NCI-H1436 (cell line): ENCODE data around the gene ENDOD1.

Source experiments
- DNase-seq: peaks from one replicate; lab custom pipeline; 2025; lab: John Stamatoyannopoulos, UW

Gene ENDOD1

DNA sequence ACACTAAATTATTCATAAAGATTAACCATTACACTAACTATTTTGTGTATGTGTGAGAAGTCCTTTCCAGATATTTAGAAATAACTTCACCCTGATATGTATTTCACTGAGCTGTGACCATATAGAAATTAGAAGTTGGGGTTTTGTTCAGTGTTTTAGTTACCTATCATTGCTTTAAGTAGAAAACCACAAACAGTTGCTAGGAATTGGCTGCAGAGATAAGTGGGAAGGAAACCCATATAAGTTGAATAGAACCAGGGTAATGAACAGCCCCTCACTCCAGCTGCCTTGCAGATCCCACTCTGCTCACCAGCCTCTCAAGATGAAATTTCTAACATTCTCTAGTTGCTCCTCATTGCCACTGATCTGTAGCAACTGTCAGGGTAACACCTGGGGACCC is 12.7 kb upstream of the ENDOD1 start:
- no peak for DNase-seq

DNA sequence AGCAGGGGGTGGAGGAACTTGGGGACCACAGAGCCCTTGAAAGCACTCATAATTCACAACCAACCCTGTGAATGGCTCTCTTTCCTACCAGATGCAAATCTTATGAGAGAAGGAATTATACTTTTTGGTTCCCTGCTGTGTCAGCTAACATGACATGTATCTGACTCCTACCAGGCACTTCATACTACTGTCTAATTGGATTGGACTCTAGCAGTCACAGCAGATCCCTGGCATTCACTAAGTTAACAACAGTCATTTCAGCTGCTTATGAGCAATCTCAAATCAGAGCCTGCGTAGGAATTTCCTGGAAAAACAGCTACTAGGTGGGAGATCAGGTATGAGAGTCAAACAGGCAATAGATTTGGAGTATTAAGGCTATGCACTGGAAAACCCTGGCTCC is 11.1 kb upstream of the ENDOD1 start:
- DNase-seq, result no peak

DNA sequence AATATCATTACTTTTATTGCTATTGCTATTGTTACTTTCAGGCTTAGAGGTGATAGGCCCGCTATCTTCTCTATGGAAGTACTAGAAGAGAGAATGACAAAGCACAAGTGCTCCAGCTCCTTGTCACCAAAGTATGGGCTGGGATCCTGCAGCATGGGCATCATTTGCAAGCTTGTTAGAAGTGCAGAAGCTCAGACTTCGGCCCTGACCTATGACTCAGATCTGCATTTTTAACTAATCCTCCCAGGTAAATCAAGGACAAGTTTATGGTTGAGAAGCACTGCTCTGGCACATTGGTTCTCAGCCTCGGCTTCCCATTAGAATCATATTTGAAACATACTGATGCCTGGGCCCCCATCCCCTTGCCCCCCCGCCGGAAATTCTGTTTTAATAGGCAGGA is 8.6 kb upstream of the ENDOD1 start:
- no peak for DNase-seq

DNA sequence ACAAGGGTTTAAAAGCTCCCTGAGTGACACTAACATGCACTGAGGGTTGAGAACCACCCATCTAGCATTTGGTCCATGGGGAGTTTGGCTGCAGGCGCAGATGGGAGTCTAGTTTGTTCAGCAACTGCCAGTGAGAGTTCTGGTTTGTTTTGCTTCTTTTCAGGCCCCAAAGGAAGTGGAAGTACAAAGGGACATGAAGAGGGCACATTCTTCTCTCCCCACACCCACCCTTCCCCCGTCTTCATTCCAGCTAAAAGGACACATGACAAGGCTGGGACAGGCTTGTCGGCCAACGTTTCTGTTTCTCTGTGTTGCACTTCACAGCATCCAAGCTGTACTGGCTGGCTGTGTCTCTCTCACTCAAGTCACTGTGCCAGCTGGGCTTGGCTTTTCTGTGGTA is 8.2 kb upstream of the ENDOD1 start:
- DNase-seq, result no peak

DNA sequence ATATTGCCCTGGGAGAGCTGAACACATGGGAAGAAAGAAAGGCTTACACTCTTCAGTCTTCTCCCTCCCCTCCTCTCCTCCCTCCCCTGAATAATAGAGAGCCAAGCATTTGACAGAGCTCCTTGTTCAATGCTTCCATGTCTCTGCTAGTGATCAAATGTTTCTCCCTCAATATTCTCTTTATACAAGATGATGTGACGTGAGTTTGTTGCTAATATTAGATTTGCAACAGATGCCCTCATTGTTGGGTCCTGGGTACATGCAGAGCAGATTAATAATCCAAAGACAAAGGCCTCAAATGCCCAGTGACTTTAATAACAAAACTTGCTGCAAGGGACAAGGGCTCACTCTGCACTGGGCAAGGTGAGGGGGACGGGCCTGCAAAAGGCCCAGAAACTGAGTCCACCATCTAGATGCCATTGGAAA is 7.1 kb upstream of the ENDOD1 start:
- DNase-seq, result no peak

DNA sequence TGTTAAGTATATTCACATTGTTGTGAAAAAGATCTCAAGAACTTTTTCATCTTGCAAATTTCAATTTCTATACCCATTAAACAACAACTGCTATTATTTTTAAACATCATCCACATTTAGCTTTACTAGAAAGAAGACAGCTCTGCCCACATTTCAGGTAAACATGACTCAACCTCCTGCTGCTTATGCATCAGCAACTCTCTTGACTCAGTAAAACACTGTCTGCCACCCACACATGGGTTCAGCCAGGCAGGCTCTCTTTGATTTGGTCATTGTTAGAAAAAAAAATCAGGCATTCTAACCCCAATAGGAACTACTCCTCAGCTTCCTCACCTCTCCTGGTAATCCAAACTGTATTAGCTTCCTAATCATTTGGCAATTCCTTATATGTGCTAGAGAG is 5.1 kb upstream of the ENDOD1 start:
- DNase-seq, result no peak

DNA sequence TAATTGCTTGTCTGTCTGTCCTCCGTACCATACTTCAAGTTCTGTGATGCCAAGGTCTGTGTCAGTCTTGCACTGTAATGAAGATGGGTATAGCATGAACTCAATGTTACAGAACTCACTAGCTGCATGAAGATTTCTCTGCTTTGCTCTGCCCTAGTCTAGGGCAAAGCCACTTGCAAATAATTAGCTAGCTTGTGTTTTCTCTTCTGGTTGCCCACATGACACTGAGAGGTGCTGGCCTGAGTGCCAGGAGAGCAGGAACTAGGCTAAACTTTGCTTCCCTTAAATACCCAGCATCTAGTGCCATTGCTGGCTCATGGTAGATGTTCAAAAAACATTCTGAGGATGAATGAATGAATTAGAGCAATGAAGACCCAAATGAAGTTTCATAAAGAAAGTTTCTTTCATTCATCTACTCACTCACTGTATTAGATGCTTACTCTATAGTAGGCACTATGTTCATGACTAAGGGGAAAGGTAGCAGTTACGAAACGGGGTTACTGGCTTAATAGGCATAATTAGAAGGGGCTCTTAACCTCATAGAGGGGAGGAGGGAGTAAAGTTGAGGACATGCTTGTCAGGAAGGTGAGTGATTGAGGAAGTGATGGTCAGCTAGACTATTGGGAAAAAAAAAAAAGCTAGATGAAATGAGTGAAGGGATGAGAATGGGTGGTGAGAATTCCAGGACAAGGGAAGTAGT is 4.4 kb upstream of the ENDOD1 start:
- no peak for DNase-seq

DNA sequence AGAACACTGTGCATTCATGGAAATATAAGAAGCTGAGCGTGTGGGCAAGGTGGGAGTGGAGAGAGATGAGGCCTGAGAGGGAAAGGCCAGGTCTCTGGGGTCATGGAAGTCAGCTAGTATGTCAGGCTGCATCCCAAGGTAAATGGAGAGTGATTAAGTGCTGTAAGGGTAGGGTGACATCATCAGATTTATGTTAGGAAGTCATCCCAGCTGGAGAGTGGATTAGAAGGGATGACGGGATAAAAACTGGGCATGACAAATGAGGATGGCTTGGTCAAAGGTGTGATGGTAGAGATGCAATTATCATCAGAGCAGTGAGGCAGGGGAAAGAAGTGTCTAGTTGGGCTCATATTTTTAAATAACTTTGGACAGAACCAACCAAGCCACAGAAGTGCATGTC is 3.5 kb upstream of the ENDOD1 start:
- no peak for DNase-seq

DNA sequence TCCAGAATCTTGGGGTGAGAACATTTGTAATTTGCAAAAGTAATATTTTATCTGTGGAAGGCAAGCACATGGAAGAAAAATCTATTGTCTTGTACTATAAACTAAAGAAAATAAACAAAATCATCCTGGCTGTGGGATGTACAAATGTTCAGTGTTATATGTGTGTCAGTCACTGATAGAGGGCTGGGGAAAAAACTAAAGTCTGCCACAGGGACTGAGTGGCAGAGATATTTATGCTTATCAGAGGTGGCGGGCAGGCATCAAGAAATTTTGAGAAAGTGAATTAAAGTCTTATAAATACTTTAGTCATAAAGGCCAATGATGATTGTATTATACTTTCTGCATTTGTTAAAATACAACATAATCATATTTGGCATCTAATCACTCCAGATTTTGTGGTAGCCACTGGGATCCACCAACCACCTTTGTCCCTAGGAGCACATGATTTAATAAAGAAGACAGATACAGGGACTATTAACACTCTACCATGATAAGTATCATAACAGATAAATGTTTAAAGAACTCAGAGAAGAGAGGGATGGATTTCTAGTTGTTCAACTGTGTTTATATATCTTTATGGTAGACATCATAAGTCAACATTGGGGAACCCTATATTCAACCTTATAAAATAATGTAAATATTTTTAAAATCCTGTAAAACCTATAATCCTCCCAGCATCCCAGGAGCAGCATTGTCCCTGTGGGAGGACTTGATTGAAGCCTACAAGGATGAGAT is 2.6 kb upstream of the ENDOD1 start:
- no peak for DNase-seq

DNA sequence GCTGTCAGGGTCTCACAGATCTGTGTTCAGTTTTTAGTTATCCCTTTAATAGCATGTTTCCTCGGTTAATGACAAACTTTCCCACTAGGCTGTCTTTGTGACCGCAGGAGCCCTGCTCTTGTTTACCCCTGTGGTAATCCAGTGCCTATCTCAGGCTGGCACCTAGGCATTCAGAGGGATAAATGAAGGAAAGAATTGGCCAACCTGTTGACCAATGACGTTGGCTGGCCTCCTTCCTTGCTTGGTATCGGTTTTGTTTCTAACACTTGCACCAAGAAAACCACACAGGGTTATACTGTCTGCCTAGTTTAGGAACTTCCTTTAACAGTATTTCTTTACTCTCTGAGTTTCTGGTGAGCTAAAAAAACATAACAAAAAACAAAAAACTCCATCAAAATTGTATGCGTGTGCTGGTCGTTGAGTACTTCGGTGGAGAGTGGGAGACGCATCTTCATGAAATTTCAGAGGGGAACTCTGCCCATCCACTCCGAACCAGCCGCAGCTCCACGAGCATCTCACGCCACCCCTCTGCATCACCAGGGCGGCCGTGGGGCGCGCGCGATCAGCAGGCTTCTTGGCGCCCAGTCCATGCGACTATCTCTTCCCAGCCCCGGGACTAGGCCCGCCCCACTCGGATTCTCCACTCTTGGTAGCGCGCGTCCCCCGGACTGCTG is 563 bp upstream of the ENDOD1 start:
- DNase-seq, result no peak

DNA sequence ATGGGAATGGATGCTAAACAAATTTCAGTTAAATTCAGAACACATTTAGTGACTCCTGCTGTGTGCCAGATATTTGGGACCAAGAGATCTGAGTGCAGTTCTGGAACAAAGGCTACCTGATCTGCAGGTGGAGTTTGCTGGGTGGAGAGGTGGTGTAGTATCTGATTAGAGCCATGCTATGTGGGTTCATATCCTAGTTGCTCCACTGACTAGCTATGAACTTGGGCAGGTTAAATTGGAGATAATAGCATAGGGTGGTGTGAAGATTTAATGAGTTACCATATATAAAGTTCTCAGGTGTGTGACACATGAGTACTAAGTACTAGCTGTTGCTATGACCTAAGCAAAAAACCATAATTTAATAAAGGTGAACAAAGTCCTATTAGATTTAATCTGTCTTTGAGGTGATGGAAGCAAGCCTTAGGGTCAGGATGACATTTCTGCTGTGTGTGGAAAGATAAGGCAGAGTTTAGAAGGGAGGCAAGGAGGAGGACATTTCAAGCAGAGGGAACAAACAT is 2.1 kb downstream of the ENDOD1 start:
- no peak for DNase-seq

DNA sequence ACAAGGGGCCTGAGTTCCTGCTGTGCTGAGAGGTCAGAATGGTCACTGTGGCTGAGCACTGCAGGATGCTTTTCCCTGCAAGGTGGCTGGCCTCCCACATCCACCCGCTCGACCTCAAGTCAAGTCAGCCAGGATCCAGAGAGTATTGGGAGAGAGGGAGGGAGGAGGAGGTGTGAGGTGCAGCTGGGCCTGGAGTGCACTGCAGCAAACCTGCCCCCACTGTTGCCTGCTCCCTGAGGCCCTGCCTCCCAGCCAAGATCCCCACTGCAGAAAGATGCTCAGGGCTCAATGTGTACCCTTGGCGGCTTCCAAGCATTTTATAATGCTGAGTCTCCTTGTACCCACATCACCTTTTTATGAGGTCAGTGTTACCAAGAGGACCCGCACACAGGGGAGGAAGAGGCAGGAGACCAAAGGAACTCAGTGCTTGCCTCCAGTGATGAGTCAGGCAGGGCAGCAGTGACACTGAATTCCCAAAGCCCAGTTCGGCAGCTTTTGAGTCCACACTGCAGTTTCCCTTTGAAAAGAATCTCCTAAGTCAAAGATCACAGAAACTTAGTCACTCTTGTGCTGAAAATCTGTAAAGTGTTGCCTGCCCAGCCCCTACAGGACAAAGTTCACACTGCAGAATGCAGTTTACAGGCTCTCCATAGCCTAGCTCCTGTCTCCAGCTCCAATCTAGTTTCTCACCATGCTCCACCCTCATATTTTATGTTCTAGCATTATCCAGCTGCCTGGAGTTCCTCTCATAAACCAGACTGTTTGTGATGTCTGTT is 3.1 kb downstream of the ENDOD1 start:
- DNase-seq, result no peak

DNA sequence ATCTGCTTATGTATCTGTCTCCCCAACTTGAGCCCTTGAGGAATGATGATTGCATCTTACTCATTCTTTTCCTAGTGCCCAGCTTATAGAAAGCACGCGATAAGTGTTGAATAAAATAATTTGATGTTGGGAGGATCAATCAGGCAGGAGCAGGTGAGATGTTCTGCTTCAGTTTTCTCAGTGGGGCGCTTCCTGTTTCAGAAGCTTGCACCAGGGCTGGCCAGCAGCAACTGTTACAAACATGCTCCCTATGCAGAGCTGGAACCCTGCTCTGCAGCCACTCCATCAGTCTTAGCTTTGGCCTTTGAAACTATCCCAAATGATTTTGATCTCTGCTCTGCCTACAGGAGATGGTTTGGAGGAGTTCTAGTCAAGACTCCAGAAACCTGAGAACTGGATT is 3.9 kb downstream of the ENDOD1 start:
- no peak for DNase-seq

DNA sequence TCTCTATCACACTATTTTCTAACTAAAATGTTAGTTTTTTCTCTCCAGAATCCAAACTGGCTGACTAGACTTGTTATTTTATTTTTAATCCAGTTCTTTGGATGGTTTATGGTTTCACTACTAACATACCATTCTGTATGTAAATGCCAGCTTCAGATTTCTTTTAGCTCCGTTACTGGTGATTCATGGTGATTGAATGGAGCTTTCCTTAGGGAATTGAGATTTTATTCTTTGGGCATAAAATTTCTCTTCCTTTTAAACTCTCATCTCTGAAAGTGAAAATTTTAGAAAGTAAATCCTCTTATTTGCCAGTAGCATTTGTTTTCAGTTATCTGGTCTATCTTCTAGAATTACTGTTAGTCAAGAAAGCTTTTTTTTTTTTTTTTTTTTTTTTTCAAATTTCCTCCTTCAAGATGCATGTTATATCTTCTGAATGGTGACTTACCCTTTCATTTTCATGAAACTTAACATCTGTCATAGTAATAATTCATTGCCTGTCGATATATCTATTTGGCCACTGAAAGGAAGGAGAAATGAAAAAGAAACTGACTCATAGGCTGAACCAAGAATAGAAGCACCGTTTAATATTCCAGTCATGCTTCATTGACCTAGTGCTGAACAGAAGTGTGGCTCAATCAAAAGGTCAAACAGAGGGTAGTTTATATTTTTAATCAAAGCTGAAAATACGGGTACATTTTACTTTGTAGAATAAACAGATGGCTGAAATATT is 6.4 kb downstream of the ENDOD1 start:
- no peak for DNase-seq

DNA sequence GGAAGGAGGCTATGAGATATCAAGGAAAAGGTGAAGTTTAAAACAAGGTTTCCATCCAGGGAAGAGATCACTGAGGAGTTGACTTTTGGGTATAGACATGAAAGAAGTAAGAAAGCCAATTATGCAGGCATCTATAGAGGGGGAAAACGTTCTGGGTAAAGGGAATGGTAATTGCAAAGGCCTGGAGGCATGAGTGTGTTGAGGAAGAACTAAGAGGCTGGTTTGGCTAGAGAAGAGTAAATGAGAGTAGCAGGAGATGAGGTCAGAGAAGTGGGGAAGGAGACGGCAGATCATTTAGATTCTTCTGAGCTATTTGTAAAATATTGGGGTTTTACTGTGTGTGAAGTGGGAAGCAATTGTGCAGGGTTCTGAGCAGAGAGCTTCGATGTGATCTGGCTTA is 7.6 kb downstream of the ENDOD1 start:
- no peak for DNase-seq

DNA sequence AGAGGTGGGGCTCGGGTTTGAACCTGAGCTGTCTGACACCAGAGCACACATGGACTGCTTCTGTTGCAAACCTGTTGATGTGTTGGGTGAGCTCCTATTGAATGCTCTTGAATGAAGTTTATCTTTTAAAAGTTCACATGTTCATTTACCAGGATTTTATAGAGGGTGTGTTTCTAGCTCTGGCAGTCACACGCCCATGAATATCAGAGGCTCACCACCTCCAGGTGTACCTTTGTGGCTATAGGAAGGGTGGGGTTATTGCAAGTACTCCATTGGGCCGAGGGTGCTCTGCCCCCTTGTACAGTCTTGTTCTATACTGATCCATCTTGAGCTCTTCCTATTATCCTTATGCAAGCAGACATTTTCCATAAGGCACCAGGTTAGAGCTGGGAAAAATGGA is 9.2 kb downstream of the ENDOD1 start:
- no peak for DNase-seq

DNA sequence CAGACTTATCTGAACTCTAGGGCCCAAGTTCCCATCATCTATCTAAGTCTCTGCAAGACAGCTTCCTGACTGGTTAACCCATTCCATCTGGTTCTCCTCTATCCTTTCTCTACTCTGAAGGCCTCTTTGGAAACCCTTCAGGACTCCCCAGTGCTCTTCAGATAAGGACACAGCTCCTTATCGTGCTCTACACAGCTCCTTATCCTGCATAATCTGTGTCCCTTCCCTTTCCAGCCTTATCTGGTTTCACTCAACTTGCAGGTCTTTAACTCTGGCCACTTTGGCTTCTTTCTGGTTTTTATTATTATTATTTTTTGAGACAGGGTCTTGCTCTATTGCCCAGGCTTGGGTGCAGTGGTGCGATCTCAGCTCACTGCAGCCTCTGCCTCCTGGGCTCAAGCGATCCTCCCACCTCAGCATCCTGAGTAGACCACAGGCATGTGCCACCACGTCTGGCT is 10.6 kb downstream of the ENDOD1 start:
- no peak for DNase-seq

DNA sequence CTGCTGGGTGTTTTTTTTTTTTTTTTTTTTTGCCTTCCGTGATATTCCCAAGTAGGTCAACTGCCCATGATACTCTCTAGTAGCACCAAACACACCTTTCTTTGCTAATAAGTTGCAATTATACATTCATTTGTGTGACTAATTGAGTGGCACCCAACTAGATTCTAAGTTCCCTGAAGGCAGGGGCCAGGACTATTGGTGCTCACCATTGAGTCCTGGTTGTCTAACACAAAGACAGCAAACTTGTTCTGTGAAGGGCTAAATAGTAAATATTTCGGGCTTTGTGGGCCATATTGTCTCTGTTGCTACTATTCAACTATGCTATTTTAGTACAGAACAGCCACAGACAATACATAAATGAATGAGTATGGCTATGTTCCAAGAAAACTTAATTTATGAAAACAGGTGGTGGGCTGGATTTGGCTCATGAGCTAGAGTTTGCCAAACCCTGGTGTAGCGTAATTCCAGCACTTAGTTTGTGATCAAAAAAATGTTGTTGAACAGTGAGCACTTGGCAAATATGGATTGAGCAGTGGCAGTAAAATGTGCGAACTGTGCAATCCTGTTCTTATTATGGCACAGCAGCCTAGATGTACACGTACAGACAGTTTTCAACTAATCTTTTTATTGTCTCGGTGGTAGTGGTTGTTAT is 11.3 kb downstream of the ENDOD1 start:
- DNase-seq, result no peak

DNA sequence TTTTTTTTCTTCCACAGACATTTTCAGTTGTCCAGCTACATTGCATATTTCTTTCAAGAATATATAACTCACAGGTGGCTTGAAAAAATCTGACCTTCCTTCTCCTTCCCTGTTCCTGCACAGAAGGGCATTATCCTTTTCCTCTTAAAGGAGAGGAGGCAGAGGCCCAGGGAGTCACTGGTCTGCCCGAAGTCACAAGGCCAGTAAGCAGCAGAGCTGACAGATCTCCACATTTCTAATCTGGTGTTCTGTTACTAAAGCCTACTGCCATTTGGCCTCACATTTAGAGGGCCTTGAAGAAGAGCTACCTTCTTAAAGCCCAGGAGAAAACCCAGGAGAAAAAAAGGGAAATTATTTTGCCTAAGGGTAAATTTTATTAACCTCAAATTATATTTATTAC is 12.3 kb downstream of the ENDOD1 start:
- DNase-seq, result no peak

DNA sequence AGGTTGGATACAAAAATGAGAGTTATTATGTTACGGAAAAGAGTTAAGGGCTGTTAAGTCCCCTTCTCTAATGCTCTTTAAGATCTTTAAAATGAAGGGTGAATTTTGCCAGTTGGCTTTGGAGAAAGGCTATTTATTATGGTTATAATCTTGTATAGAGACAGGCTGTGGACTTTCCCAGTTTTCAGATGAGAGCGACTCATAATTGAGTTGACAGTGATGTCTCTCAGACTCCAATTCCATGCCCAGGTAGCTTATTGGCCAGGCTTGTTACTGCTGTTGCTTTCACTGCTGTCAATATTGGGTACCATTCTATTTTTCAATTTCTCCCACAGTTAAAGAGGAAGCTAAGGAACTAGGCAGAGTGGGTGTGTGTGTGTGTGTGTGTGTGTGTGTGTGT is 13.1 kb downstream of the ENDOD1 start:
- no peak for DNase-seq

DNA sequence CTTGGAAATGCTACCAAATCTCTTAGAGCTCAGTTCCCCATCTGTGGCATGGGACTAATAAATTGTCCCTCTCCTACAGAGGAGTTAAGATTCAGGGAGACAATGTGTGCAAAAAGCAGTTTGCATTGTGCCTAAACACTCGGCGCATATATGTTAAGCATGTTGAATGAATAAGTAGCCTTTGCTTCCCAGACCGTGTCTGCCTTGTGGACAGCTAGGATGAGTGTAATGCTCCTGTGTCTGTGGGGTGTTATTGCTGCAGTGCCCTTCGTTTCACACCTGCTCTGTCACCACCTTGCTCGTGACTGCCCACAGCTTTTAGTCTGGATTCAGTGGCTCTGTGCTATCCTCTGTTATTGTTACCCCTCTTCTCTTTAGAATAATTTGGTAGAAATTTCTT is 14.1 kb downstream of the ENDOD1 start:
- no peak for DNase-seq
